ENCODE results near the gene ZNFX1. TPM values are rescaled to one million over a fixed set of nuclear protein-coding genes. Genes with fewer than 3 reads are reported as not detected.

The ZNFX1 gene
- total and polyA plus RNA-seq, 9 of the 15 experiments (the other 6 are each of a cell fraction or from before 2014, with no cell fraction given) = 3.8 to 13.8 (median 10.3) TPM

DNA sequence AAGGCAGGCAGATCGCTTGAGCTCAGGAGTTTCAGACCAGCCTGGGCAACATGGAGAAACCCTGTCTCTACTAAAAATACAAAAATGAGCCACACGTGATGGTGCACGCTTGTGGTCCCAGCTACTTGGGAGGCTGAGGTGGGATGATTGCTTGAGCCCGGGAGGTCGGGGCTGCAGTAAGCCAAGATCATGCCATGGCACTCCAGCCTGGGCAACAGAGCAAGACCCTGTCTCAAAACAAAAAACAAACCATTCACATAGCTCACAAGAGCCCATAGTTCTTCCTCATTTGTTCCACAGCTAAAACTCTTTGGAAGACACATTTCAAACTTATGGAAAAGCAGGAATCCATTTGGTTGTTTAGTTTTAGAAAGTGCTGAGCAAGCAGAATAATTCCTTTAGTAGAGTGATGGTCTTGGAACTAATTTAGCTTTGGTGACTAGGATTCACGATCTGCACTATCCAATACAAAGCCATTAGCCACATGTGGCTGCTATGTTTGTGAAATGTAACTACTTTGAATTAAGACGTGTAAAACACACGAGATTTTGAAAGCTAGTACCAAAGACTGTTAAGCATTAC lies 4.1 kb downstream of the ZNFX1 start (continued):
- TF ChIP-seq ZBED1 (IDR thresholded peaks at IDR 0.05) (no peak), MAFG (tag; conservative IDR thresholded peaks at IDR 0.05) (peak; percentile 94), ZNF316 (IDR thresholded peaks at IDR 0.05) (peak; percentile 98), MCM3 (IDR thresholded peaks at IDR 0.05) (no peak)
- TF ChIP-seq, protein P1, sequence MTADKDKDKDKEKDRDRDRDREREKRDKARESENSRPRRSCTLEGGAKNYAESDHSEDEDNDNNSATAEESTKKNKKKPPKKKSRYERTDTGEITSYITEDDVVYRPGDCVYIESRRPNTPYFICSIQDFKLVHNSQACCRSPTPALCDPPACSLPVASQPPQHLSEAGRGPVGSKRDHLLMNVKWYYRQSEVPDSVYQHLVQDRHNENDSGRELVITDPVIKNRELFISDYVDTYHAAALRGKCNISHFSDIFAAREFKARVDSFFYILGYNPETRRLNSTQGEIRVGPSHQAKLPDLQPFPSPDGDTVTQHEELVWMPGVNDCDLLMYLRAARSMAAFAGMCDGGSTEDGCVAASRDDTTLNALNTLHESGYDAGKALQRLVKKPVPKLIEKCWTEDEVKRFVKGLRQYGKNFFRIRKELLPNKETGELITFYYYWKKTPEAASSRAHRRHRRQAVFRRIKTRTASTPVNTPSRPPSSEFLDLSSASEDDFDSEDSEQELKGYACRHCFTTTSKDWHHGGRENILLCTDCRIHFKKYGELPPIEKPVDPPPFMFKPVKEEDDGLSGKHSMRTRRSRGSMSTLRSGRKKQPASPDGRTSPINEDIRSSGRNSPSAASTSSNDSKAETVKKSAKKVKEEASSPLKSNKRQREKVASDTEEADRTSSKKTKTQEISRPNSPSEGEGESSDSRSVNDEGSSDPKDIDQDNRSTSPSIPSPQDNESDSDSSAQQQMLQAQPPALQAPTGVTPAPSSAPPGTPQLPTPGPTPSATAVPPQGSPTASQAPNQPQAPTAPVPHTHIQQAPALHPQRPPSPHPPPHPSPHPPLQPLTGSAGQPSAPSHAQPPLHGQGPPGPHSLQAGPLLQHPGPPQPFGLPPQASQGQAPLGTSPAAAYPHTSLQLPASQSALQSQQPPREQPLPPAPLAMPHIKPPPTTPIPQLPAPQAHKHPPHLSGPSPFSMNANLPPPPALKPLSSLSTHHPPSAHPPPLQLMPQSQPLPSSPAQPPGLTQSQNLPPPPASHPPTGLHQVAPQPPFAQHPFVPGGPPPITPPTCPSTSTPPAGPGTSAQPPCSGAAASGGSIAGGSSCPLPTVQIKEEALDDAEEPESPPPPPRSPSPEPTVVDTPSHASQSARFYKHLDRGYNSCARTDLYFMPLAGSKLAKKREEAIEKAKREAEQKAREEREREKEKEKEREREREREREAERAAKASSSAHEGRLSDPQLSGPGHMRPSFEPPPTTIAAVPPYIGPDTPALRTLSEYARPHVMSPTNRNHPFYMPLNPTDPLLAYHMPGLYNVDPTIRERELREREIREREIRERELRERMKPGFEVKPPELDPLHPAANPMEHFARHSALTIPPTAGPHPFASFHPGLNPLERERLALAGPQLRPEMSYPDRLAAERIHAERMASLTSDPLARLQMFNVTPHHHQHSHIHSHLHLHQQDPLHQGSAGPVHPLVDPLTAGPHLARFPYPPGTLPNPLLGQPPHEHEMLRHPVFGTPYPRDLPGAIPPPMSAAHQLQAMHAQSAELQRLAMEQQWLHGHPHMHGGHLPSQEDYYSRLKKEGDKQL (CRISPR knock-in tag; IDR thresholded peaks at IDR 0.05; ENCODE audit: borderline replicate concordance) = no peak

DNA sequence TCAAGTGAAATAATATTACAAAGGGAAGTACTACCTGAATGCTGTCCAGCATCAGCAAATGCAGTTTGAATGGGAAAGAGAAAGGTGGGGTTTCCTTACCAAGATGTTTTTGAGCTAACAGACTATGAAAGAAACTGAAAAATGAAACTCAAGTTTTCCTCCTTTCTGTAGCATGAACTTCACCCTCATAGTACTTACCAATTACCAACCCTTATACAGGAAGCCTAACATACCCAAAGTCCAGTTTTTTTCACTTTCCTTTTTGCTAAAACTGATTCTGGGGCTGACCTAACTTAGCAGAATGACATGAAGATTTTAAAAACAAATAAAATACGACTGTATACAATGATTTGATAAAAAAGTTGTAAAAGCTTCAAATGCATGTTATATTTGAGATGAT lies 5.2 kb downstream of the ZNFX1 start:
- Histone ChIP-seq H3K9ac (ENCODE audit: insufficient read depth in 1 of 2, low read depth in 2 of 2, low read length in 2 of 2) (no peak overlapping the region), H3K27ac (ENCODE audit: extremely low read depth, low read depth, low read length) (no peak overlapping the region), H3K27me3 (ENCODE audit: control insufficient read depth in 2 of 2, insufficient read depth in 2 of 2, low read length in 2 of 2) (no peaks in the 10 kb centered on the region), H3K4me3 (no peak overlapping the region), H3K36me3 (ENCODE audit: control insufficient read depth, insufficient read depth, low read length) (peaks cover 68% of the 10 kb centered on the region), H2AFZ (ENCODE audit: low read depth, low read length) (no peak overlapping the region), H3K4me2 (ENCODE audit: insufficient read depth, low read length) (no peak overlapping the region), H3K4me1 (replicated peaks in 1 of 2; ENCODE audit: control insufficient read depth in 2 of 2, insufficient read depth in 2 of 2, low read length in 2 of 2) (peaks cover 7 to 17% of the 10 kb centered on the region in 2 experiments; a peak in 3 of 5 replicates), H3K9me1 (ENCODE audit: control insufficient read depth, insufficient read depth, low read length) (peaks cover 4% of the 10 kb centered on the region), H3K79me2 (ENCODE audit: control insufficient read depth, insufficient read depth, low read length) (peaks cover 74% of the 10 kb centered on the region), H4K20me1 (replicated peaks; ENCODE audit: control insufficient read depth, insufficient read depth, low read length) (peaks cover 12% of the 10 kb centered on the region; the same call in 1 of the 2 replicates), H3K9me3 (replicated peaks; ENCODE audit: control insufficient read depth, insufficient read depth, low read depth, low read length) (peaks cover 12% of the 10 kb centered on the region)
- in situ Hi-C loops (cut with MboI) (no loop called here), intact Hi-C loops (cut with micrococcal nuclease) (no loop called here)
- no peak for ATAC-seq
- no TSS peak for BruUV-seq (replicated peaks)
- ChIA-PET CTCF (ENCODE audit: low intra/inter-chr PET ratio) (no interaction called here), POLR2A (no interaction called here)
- WGBS (ENCODE audit: insufficient coverage, low coverage, missing lambda C conversion rate) = 73% methylated on average over 1 of the region's 1 CpG
- no peak for DNase-seq (ENCODE audit: extremely low read depth in 1 of 4, low spot score in 3 of 4)
- FAIRE-seq = no peak
- TF ChIP-seq ZC3H8 (IDR thresholded peaks at IDR 0.05) (no peak), NR4A1 (CRISPR knock-in tag; IDR thresholded peaks at IDR 0.05) (no peak), NR4A1 (tag; IDR thresholded peaks at IDR 0.05) (no peak)
